ENCODE results near the gene ATXN7. TPM values are rescaled to one million over a fixed set of nuclear protein-coding genes. Genes with fewer than 3 reads are reported as not detected.

ATXN7 gene
- total RNA-seq, 4 donors from 2014 or later: 44.8 to 113 (median 51.0) TPM

GRCh38 chr3:63988943-63989342 lies 125.3 kb downstream of the ATXN7 start:
- 79% methylated on average over 4 of the region's 4 CpGs; no CpG with 5 or more reads in 1 of the 2 donors for WGBS, 2 donors (ENCODE audit: low coverage in 1 of 2)
- H3K9me3 ChIP-seq: no peaks in the 10 kb centered on the region
- H3K27me3 ChIP-seq: no peaks in the 10 kb centered on the region
- intact Hi-C loops (cut with DNase I; ENCODE audit: low total_unique reads) (no loop called here), in situ Hi-C loops (cut with MboI; ENCODE audit: low pct_ligation_motif_present in 1 of 4, low pct_unique_long_range_greater_than_20kb in 1 of 4, low sequenced_read_pairs in 3 of 4) (no loop called here)
- no peak overlapping the region for H3K4me3 ChIP-seq
- peaks cover 0 to 61% (median 27%) of the 10 kb centered on the region in 4 donors for H3K36me3 ChIP-seq
- no peak for TF ChIP-seq EP300 (IDR thresholded peaks at IDR 0.05; ENCODE audit: low read depth)
- TF ChIP-seq CTCF (IDR thresholded peaks at IDR 0.05): no peak
- no peak for TF ChIP-seq POLR2A (IDR thresholded peaks at IDR 0.05)
- no peak for TF ChIP-seq POLR2AphosphoS5 (IDR thresholded peaks at IDR 0.05)
- DNase-seq: no peak
- peaks cover 0 to 7% (median 1%) of the 10 kb centered on the region in 4 donors for H3K4me1 ChIP-seq
- H3K27ac ChIP-seq: no peak overlapping the region

GRCh38 chr3:63990204-63990603 lies 126.5 kb downstream of the ATXN7 start:
- Histone ChIP-seq H3K4me1 (peaks cover 0 to 7% (median 1%) of the 10 kb centered on the region in 4 donors), H3K27me3 (no peaks in the 10 kb centered on the region), H3K9me3 (no peaks in the 10 kb centered on the region), H3K27ac (no peak overlapping the region), H3K4me3 (no peak overlapping the region), H3K36me3 (peaks cover 0 to 56% (median 26%) of the 10 kb centered on the region in 4 donors)
- intact Hi-C loops (cut with DNase I; ENCODE audit: low total_unique reads): loop anchor here (10.0 kb wide), 1 partner anchor 75 kb away; the partner anchor contains the start of gene SCAANT1
- in situ Hi-C loops (cut with MboI; ENCODE audit: low pct_ligation_motif_present in 1 of 4, low pct_unique_long_range_greater_than_20kb in 1 of 4, low sequenced_read_pairs in 3 of 4): no loop called here
- TF ChIP-seq POLR2AphosphoS5 (IDR thresholded peaks at IDR 0.05) (no peak), EP300 (IDR thresholded peaks at IDR 0.05; ENCODE audit: low read depth) (no peak), POLR2A (IDR thresholded peaks at IDR 0.05) (no peak), CTCF (IDR thresholded peaks at IDR 0.05) (no peak)
- DNase-seq: no peak
- 97% methylated on average over 14 of the region's 14 CpGs; no CpG with 5 or more reads in 1 of the 2 donors for WGBS, 2 donors (ENCODE audit: low coverage in 1 of 2)

GRCh38 chr3:63990733-63991132 lies 127.1 kb downstream of the ATXN7 start:
- H3K36me3 ChIP-seq: peaks cover 0 to 60% (median 27%) of the 10 kb centered on the region in 4 donors
- 95 to 100% methylated on average over 3 to 5 of the region's 5 CpGs for whole genome bisulfite sequencing, 2 donors (ENCODE audit: low coverage in 1 of 2)
- H3K9me3 ChIP-seq: no peaks in the 10 kb centered on the region
- H3K4me3 ChIP-seq: no peak overlapping the region
- intact Hi-C loops (cut with DNase I; ENCODE audit: low total_unique reads) (loop anchor here (10.0 kb wide), 1 partner anchor 76 kb away; the partner anchor contains the start of gene SCAANT1), in situ Hi-C loops (cut with MboI; ENCODE audit: low pct_ligation_motif_present in 1 of 4, low pct_unique_long_range_greater_than_20kb in 1 of 4, low sequenced_read_pairs in 3 of 4) (no loop called here)
- TF ChIP-seq EP300 (IDR thresholded peaks at IDR 0.05; ENCODE audit: low read depth) (no peak), POLR2A (IDR thresholded peaks at IDR 0.05) (no peak), POLR2AphosphoS5 (IDR thresholded peaks at IDR 0.05) (no peak), CTCF (IDR thresholded peaks at IDR 0.05) (no peak)
- H3K27me3 ChIP-seq: no peaks in the 10 kb centered on the region
- DNase-seq: no peak
- peaks cover 0 to 7% (median 1%) of the 10 kb centered on the region in 4 donors for H3K4me1 ChIP-seq
- H3K27ac ChIP-seq: no peak overlapping the region

GRCh38 chr3:63991666-63992065 lies 128.0 kb downstream of the ATXN7 start:
- 93 to 100% methylated on average over 1 to 3 of the region's 3 CpGs for WGBS, 2 donors (ENCODE audit: low coverage in 1 of 2)
- H3K36me3 ChIP-seq: peaks cover 0 to 67% (median 26%) of the 10 kb centered on the region in 4 donors
- no peak for DNase-seq
- H3K9me3 ChIP-seq: no peaks in the 10 kb centered on the region
- intact Hi-C loops (cut with DNase I; ENCODE audit: low total_unique reads): loop anchor here (10.0 kb wide), 1 partner anchor 77 kb away; the partner anchor contains the start of gene SCAANT1
- in situ Hi-C loops (cut with MboI; ENCODE audit: low pct_ligation_motif_present in 1 of 4, low pct_unique_long_range_greater_than_20kb in 1 of 4, low sequenced_read_pairs in 3 of 4): no loop called here
- H3K4me1 ChIP-seq: peaks cover 0 to 7% (median 1%) of the 10 kb centered on the region in 4 donors
- TF ChIP-seq EP300 (IDR thresholded peaks at IDR 0.05; ENCODE audit: low read depth): no peak
- no peak for TF ChIP-seq POLR2A (IDR thresholded peaks at IDR 0.05)
- TF ChIP-seq CTCF (IDR thresholded peaks at IDR 0.05): no peak
- no peak for TF ChIP-seq POLR2AphosphoS5 (IDR thresholded peaks at IDR 0.05)
- no peak overlapping the region for H3K27ac ChIP-seq
- H3K4me3 ChIP-seq: no peak overlapping the region
- H3K27me3 ChIP-seq: no peaks in the 10 kb centered on the region
